ENCODE measurements around the gene HCLS1.

DNA sequence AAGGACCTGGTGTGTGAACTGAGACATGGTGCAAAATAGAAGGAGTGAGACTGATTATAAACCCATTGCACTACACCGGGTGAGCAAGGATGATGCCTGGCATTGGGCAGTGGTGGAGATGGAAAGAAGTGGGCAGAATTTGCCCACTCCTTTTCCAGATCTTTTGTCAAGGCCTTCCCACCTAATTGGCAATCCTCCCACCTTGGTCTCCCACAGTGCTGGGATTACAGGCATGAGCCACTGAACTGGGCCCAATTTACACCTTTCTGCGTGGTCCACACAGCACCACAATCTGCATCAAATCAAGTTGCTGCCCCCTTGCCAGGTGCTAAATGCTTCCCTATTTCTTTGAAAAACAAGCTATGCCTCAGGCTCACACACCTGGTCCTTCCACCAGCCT is 62.1 kb downstream of the HCLS1 start:
- TF ChIP-seq, protein P1, sequence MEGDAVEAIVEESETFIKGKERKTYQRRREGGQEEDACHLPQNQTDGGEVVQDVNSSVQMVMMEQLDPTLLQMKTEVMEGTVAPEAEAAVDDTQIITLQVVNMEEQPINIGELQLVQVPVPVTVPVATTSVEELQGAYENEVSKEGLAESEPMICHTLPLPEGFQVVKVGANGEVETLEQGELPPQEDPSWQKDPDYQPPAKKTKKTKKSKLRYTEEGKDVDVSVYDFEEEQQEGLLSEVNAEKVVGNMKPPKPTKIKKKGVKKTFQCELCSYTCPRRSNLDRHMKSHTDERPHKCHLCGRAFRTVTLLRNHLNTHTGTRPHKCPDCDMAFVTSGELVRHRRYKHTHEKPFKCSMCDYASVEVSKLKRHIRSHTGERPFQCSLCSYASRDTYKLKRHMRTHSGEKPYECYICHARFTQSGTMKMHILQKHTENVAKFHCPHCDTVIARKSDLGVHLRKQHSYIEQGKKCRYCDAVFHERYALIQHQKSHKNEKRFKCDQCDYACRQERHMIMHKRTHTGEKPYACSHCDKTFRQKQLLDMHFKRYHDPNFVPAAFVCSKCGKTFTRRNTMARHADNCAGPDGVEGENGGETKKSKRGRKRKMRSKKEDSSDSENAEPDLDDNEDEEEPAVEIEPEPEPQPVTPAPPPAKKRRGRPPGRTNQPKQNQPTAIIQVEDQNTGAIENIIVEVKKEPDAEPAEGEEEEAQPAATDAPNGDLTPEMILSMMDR (IDR thresholded peaks at IDR 0.05) = no peak
- TF ChIP-seq ZFX (IDR thresholded peaks at IDR 0.05; ENCODE audit: borderline replicate concordance) = no peak
